HepG2 (cell line): ENCODE measurements around the gene SAMD13. TPM values are rescaled to one million over a fixed set of nuclear protein-coding genes. Genes with fewer than 3 reads are reported as not detected.

Experiments
- ATAC-seq: fragments of 200-7000 bp; cut with Tn5 transposase; 3 replicates; pipeline ENCODE4 v1.9.1; 2020; ENCODE audit warnings: mild to moderate bottlenecking, moderate library complexity
- BruUV-seq: library from RNA; stranded (reverse); fragments of 400-500 nt; replicated peaks from 2 replicates; lab custom pipeline; 2021; lab: Mats Ljungman, UMichigan
- CTCF ChIA-PET: fragments of 300-600 bp; formaldehyde crosslinking; extraction: SDS; loops from one replicate; lab custom pipeline; 2021; ENCODE audit warnings: low total read pairs, inconsistent platforms, low intra/inter-chr PET ratio; lab: Yijun Ruan, JAX
- POLR2A ChIA-PET: fragments of 350-600 bp; sonication (Branson Sonifier 250); formaldehyde crosslinking; loops from one replicate; lab custom pipeline; 2020; ENCODE audit warnings: antibody characterized with exemption, inconsistent platforms; lab: Yijun Ruan, JAX
- DNase-seq: peaks from one replicate; pipeline ENCODE4 v3.0.0-alpha.2; 2015; ENCODE audit warnings: low spot score
- FAIRE-seq: peaks from 3 replicates; lab custom pipeline; 2011; peaks lifted over from hg19 to GRCh38; lab: Jason Lieb, UNC
- H2AFZ ChIP-seq: one replicate; pipeline ENCODE4 v1.6.1; 2011; ENCODE audit warnings: low read length, inconsistent platforms
- H3K27ac ChIP-seq: fragments of 300-600 bp; 3 replicates; pipeline ENCODE4 v1.8.0; 2011; ENCODE audit warnings: mixed run types, mild to moderate bottlenecking, mixed read lengths, low read length, inconsistent platforms; ENCODE audit not compliant: insufficient read depth; ENCODE audit errors: extremely low read length
- H3K27me3 ChIP-seq, 2 experiments: fragments of 200-600 bp in 1 of 2; 2 replicates in 1 of 2; 3 replicates in 1 of 2; pipeline versions ENCODE4 v1.6.0 to v1.8.0; 2011; ENCODE audit warnings: low read length in 2 of 2, mild to moderate bottlenecking in 2 of 2, moderate library complexity in 2 of 2, inconsistent platforms in 1 of 2; ENCODE audit not compliant: insufficient read depth in 2 of 2, control insufficient read depth in 1 of 2
- H3K36me3 ChIP-seq, 2 experiments: fragments of 200-600 bp in 1 of 2; replicated peaks in 1 of 2; 2 replicates in 1 of 2; 3 replicates in 1 of 2; pipeline versions ENCODE4 v1.5.1 to v1.8.0; 2011; ENCODE audit warnings: low read length in 2 of 2, inconsistent platforms in 1 of 2; ENCODE audit not compliant: insufficient read depth in 2 of 2, control insufficient read depth in 1 of 2
- H3K4me1 ChIP-seq: 2 replicates; pipeline ENCODE4 v1.5.1; 2012; ENCODE audit warnings: low read length, inconsistent platforms; ENCODE audit not compliant: insufficient read depth
- H3K4me2 ChIP-seq: 2 replicates; pipeline ENCODE4 v1.6.0; 2011; ENCODE audit warnings: low read depth, low read length, inconsistent platforms
- H3K4me3 ChIP-seq, 3 experiments: fragments of 200-600 bp in 1 of 3; sonication (generic), shearing (Covaris generic) in 1 of 3; replicated peaks in 1 of 3; 2 replicates each; pipeline ENCODE4 v1.5.1; 2011 to 2016; ENCODE audit warnings: low read length in 3 of 3, inconsistent platforms in 2 of 3, low read depth in 2 of 3, mild to moderate bottlenecking in 2 of 3, control low read depth in 1 of 3, mixed read lengths in 1 of 3; ENCODE audit not compliant: insufficient read depth in 1 of 3
- H3K79me2 ChIP-seq: one replicate; pipeline ENCODE4 v1.6.1; 2011; ENCODE audit warnings: low read length, inconsistent platforms; ENCODE audit not compliant: insufficient read depth
- H3K9ac ChIP-seq: 2 replicates; pipeline ENCODE4 v1.6.0; 2011; ENCODE audit warnings: mild to moderate bottlenecking, low read depth, low read length, inconsistent platforms; ENCODE audit not compliant: insufficient read depth
- H3K9me3 ChIP-seq: 2 replicates; pipeline ENCODE4 v1.5.1; 2012; ENCODE audit warnings: mild to moderate bottlenecking, low read length
- H4K20me1 ChIP-seq: 2 replicates; pipeline ENCODE4 v1.6.0; 2011; ENCODE audit warnings: inconsistent platforms, mild to moderate bottlenecking, low read length, moderate library complexity; ENCODE audit not compliant: insufficient read depth
- ELF4 ChIP-seq: sonication (generic); formaldehyde crosslinking; IDR thresholded peaks from 2 replicates; pipeline ENCODE4 v1.5.0; 2020; ENCODE audit warnings: missing genetic modification reagents, mild to moderate bottlenecking, moderate library complexity, borderline replicate concordance
- ESRRA ChIP-seq: sonication (generic); formaldehyde crosslinking; IDR thresholded peaks from 2 replicates; pipeline ENCODE4 v1.5.1; 2020; ENCODE audit warnings: mild to moderate bottlenecking, low read depth, missing genetic modification reagents
- FOXA1 ChIP-seq, 2 experiments: fragments of 450-650 bp in 1 of 2; sonication (generic) in 1 of 2; formaldehyde crosslinking in 1 of 2; IDR thresholded peaks; 2 replicates each; pipeline versions ENCODE4 v1.4.0 to v1.6.1; 2016 to 2020; ENCODE audit warnings: missing genetic modification reagents in 1 of 2
- FOXO1 ChIP-seq: sonication (generic); formaldehyde crosslinking; IDR thresholded peaks from 2 replicates; pipeline ENCODE4 v1.4.0; 2020; ENCODE audit warnings: missing genetic modification reagents
- KDM6A ChIP-seq: IDR thresholded peaks from 2 replicates; pipeline ENCODE4 v1.6.1; 2016; ENCODE audit warnings: low read depth
- NCOA1 ChIP-seq: sonication (generic); formaldehyde crosslinking; IDR thresholded peaks from 2 replicates; pipeline ENCODE4 v1.9.0; 2021; ENCODE audit warnings: missing genetic modification reagents
- RFXAP ChIP-seq: sonication (generic); formaldehyde crosslinking; IDR thresholded peaks from 2 replicates; pipeline ENCODE4 v1.4.0; 2020; ENCODE audit warnings: missing genetic modification reagents, borderline replicate concordance
- ZKSCAN8 ChIP-seq: IDR thresholded peaks from 2 replicates; pipeline ENCODE4 v1.6.1; 2016; ENCODE audit warnings: borderline replicate concordance, missing genetic modification reagents, missing compliant biosample characterization
- ZNF263 ChIP-seq: sonication (generic); formaldehyde crosslinking; IDR thresholded peaks from 2 replicates; pipeline ENCODE4 v1.4.0; 2020; ENCODE audit warnings: missing genetic modification reagents
- ZNF775 ChIP-seq: sonication (generic); formaldehyde crosslinking; IDR thresholded peaks from 2 replicates; pipeline ENCODE4 v1.4.0; 2020; ENCODE audit warnings: missing genetic modification reagents, mild to moderate bottlenecking, moderate library complexity, borderline replicate concordance
- ZNF776 ChIP-seq: sonication (generic); formaldehyde crosslinking; IDR thresholded peaks from 2 replicates; pipeline ENCODE4 v1.4.0; 2020; ENCODE audit warnings: mild to moderate bottlenecking, missing genetic modification reagents
- ZNF883 ChIP-seq: sonication (generic); formaldehyde crosslinking; IDR thresholded peaks from 2 replicates; pipeline ENCODE4 v1.5.1; 2020; ENCODE audit warnings: mild to moderate bottlenecking, missing genetic modification reagents; ENCODE audit errors: not compliant biosample characterization
- WGBS: methylation state at CpG from one replicate; pipeline ENCODE4 v1.1.6; 2017; ENCODE audit warnings: low lambda C conversion rate; 5-methylcytosine and 5-hydroxymethylcytosine counted together
- in situ Hi-C: cut with HindIII; loops from 2 replicates; pipeline ENCODE4 v1.10.0; 2017; ENCODE audit warnings: low pct_unique_long_range_greater_than_20kb; ENCODE audit not compliant: extremely low pct_ligation_motif_present
- intact Hi-C: fragments of 100-400 bp; cut with micrococcal nuclease; formaldehyde crosslinking; loops from one replicate; pipeline ENCODE4 v1.10.0; 2022; ENCODE audit not compliant: unreplicated experiment
- polyA plus RNA-seq, 8 experiments: library from polyadenylated mRNA; depleted of rRNA in 3 of 8; stranded (reverse) in 7 of 8; unstranded in 1 of 8; fragments of >200 nt; fragmentation: Illumina TruSeq in 4 of 8; extraction: Trizol in 4 of 8; gene quantifications; 2 replicates each; pipeline versions ENCODE4 v1.2.1 to v1.2.3, GENCODE V29; 2011 to 2016; ENCODE audit warnings: low read depth in 4 of 8, missing spikeins in 1 of 8, mixed read lengths in 1 of 8; ENCODE audit not compliant: insufficient read depth in 1 of 8
- total RNA-seq, 5 experiments: library from RNA; depleted of rRNA; stranded (reverse); fragments of >200 nt; fragmentation: Illumina TruSeq; extraction: Trizol; gene quantifications; 2 replicates each; pipeline ENCODE4 v1.2.3, GENCODE V29; 2016; ENCODE audit warnings: low read depth in 1 of 5
- TF ChIP-seq, protein P1 (sequence below): IDR thresholded peaks from 2 replicates; pipeline ENCODE4 v1.4.0; 2020; ENCODE audit warnings: mild to moderate bottlenecking, missing genetic modification reagents
- TF ChIP-seq, protein P2 (sequence below), 2 experiments: sonication (generic) in 1 of 2; formaldehyde crosslinking in 1 of 2; IDR thresholded peaks; 2 replicates each; pipeline versions ENCODE4 v1.5.1 to v1.6.1; 2011 to 2020; ENCODE audit warnings: borderline replicate concordance in 1 of 2, low read depth in 1 of 2, low read length in 1 of 2, mild to moderate bottlenecking in 1 of 2, missing genetic modification reagents in 1 of 2, moderate library complexity in 1 of 2
- TF ChIP-seq, protein P3 (sequence below): sonication (generic); formaldehyde crosslinking; IDR thresholded peaks from 2 replicates; pipeline ENCODE4 v1.4.0; 2020; ENCODE audit warnings: mild to moderate bottlenecking, missing genetic modification reagents

The SAMD13 gene
- total and polyA plus RNA-seq, 2 of the 13 experiments (the other 11 are each of a cell fraction or from before 2014, with no cell fraction given), result 0.09 to 0.18 TPM

DNA sequence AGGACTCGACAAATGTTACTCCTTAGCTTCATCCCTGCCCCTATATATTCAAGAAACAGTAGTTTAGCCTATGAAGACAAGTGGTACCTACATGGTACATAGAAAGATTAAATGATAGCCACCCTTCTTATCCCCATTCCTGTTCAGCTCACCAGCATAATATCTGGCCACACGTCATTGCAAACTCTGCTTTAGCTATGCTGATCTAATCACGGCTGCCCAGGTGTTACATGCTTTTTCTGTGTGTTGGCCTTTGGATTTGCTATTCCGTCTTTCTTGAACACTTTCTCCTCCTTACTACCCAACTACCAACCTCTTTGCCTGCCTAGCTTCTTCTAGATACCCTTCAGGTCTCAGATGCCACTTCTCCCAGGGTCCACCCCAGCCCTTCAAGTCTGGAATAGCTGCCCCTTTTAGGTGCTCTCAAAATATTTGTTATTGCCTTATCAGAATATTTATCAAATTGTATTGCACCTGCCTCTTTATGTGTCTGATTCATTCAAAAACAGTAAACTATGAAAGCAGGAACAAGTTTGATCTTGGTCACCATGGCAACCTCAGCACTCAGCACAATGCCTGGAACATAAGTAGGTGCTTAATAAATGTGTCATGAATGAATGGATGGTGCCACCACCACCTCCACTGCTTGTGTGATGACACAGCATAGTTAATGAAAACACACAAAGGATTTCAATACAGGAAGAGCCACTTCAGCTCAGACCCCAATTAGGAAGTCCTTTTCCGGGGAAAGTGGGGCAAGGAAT lies 85.4 kb downstream of the SAMD13 start (continued):
- TF ChIP-seq ZNF775 (CRISPR knock-in tag), result no peak
- TF ChIP-seq ELF4 (CRISPR knock-in tag), result no peak
- TF ChIP-seq ZKSCAN8 (CRISPR knock-in tag), result no peak
- TF ChIP-seq FOXO1 (CRISPR knock-in tag), result no peak
- no peak for TF ChIP-seq KDM6A (CRISPR knock-in tag)
- TF ChIP-seq, protein P1, sequence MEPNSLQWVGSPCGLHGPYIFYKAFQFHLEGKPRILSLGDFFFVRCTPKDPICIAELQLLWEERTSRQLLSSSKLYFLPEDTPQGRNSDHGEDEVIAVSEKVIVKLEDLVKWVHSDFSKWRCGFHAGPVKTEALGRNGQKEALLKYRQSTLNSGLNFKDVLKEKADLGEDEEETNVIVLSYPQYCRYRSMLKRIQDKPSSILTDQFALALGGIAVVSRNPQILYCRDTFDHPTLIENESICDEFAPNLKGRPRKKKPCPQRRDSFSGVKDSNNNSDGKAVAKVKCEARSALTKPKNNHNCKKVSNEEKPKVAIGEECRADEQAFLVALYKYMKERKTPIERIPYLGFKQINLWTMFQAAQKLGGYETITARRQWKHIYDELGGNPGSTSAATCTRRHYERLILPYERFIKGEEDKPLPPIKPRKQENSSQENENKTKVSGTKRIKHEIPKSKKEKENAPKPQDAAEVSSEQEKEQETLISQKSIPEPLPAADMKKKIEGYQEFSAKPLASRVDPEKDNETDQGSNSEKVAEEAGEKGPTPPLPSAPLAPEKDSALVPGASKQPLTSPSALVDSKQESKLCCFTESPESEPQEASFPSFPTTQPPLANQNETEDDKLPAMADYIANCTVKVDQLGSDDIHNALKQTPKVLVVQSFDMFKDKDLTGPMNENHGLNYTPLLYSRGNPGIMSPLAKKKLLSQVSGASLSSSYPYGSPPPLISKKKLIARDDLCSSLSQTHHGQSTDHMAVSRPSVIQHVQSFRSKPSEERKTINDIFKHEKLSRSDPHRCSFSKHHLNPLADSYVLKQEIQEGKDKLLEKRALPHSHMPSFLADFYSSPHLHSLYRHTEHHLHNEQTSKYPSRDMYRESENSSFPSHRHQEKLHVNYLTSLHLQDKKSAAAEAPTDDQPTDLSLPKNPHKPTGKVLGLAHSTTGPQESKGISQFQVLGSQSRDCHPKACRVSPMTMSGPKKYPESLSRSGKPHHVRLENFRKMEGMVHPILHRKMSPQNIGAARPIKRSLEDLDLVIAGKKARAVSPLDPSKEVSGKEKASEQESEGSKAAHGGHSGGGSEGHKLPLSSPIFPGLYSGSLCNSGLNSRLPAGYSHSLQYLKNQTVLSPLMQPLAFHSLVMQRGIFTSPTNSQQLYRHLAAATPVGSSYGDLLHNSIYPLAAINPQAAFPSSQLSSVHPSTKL (CRISPR knock-in tag), result no peak
- TF ChIP-seq, all 625 proteins: peak for 0

DNA sequence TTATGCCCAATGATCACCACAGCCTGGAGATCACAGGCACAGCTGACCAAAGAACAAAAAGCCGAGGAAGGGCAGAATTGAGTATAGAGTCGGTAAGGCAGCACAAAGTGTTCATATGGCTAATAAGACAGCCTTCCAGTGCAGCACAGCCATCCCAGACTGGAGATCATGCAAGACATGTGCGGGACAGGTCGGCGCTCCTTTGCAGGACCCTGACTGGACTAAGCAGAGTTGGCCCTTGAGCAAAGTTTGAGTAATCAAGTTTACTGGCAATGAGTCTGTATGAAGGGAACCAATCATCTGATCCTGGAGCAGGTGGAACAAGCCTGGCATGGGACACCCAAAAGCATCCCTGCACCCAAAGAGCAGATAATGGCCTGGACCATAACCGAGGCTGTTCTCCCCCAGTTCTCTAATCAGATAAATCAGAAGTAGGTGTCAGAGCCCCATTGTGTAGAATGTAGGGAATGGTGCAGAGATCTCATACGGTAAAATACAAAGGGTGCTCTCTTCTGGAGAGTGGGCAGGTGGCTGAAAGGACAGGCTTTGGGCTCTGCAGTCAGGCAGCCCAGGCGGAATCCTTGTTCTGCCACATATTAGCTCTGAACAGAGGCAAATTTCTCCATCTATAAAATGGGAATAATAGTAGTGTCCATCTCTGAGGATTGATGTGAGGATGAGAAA lies 86.1 kb downstream of the SAMD13 start:
- no peaks in the 10 kb centered on the region for H3K4me1 ChIP-seq
- no peaks in the 10 kb centered on the region for H4K20me1 ChIP-seq
- no peak overlapping the region for H3K9ac ChIP-seq
- in situ Hi-C loops, result no loop called here
- CTCF ChIA-PET, result no interaction called here
- intact Hi-C loops, result no loop called here
- H3K79me2 ChIP-seq, result no peaks in the 10 kb centered on the region
- H3K4me3 ChIP-seq, result no peak overlapping the region
- FAIRE-seq, result no peak
- no TSS peak for BruUV-seq
- no peak overlapping the region for H3K4me2 ChIP-seq
- H3K27me3 ChIP-seq, result 0 out of 5 replicates have a peak, but pooled peaks cover 0 to 3% of the 10 kb centered on the region in 2 experiments
- 21% methylated on average over 6 of the region's 8 CpGs for WGBS
- DNase-seq, result no peak
- no peak overlapping the region for H2AFZ ChIP-seq
- no peaks in the 10 kb centered on the region for H3K9me3 ChIP-seq
- POLR2A ChIA-PET, result no interaction called here
- no peaks in the 10 kb centered on the region for H3K36me3 ChIP-seq
- H3K27ac ChIP-seq, result no peak overlapping the region
- ATAC-seq, result peak; percentile 62
- TF ChIP-seq FOXA1 (IDR thresholded peaks at IDR 0.05), result no peak
- TF ChIP-seq FOXA1 (CRISPR knock-in tag; IDR thresholded peaks at IDR 0.05), result no peak
- no peak for TF ChIP-seq ZNF263 (CRISPR knock-in tag)
- TF ChIP-seq, protein P2, sequence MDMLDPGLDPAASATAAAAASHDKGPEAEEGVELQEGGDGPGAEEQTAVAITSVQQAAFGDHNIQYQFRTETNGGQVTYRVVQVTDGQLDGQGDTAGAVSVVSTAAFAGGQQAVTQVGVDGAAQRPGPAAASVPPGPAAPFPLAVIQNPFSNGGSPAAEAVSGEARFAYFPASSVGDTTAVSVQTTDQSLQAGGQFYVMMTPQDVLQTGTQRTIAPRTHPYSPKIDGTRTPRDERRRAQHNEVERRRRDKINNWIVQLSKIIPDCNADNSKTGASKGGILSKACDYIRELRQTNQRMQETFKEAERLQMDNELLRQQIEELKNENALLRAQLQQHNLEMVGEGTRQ (IDR thresholded peaks at IDR 0.05; ENCODE audit: low read depth, low read length), result no peak
- TF ChIP-seq, protein P2 (CRISPR knock-in tag; IDR thresholded peaks at IDR 0.05; ENCODE audit: borderline replicate concordance), result no peak
- TF ChIP-seq ZNF883 (CRISPR knock-in tag), result no peak
- TF ChIP-seq, protein P3, sequence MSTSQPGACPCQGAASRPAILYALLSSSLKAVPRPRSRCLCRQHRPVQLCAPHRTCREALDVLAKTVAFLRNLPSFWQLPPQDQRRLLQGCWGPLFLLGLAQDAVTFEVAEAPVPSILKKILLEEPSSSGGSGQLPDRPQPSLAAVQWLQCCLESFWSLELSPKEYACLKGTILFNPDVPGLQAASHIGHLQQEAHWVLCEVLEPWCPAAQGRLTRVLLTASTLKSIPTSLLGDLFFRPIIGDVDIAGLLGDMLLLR (CRISPR knock-in tag), result no peak
- TF ChIP-seq RFXAP (CRISPR knock-in tag), result no peak
- no peak for TF ChIP-seq NCOA1 (CRISPR knock-in tag)
- TF ChIP-seq ZNF776, result no peak
- no peak for TF ChIP-seq ESRRA (CRISPR knock-in tag)
